ENCODE results near the gene RBM15. TPM values are rescaled to one million over a fixed set of nuclear protein-coding genes. Genes with fewer than 3 reads are reported as not detected.

Gene RBM15
- total and polyA plus RNA-seq, 2 of the 4 experiments (the other 2 are of a cell fraction): 6.3 to 31.7 TPM

GRCh38 chr1:110316735-110317134, 22.4 kb upstream of the RBM15 start:
- Histone ChIP-seq H4K91ac (ENCODE audit: insufficient read depth, low read depth, low read length) (no peak overlapping the region), H3K4me3 (ENCODE audit: insufficient read depth, low read depth, low read length) (no peak overlapping the region), H2BK120ac (ENCODE audit: low read depth, low read length) (no peak overlapping the region), H4K20me1 (ENCODE audit: insufficient read depth, low read length) (no peaks in the 10 kb centered on the region), H3K9me3 (ENCODE audit: control insufficient read depth, insufficient read depth, low read length) (peaks cover 4% of the 10 kb centered on the region; the same call in 1 of the 2 replicates), H3K14ac (replicated peaks; ENCODE audit: low read depth, low read length) (no peak overlapping the region), H2BK5ac (ENCODE audit: low read depth, low read length, poor library complexity, severe bottlenecking) (no peak overlapping the region), H2BK20ac (ENCODE audit: low read depth, low read length) (no peak overlapping the region), H3K4me2 (ENCODE audit: low read depth, low read length) (no peak overlapping the region), H3K56ac (ENCODE audit: extremely low read depth, insufficient read depth, low read length) (no peak overlapping the region), H2AK5ac (ENCODE audit: low read depth, low read length) (no peak overlapping the region), H3K36me3 (ENCODE audit: control insufficient read depth, insufficient read depth, low read length) (no peaks in the 10 kb centered on the region), H3K9ac (ENCODE audit: low read depth, low read length) (no peak overlapping the region), H3K4ac (ENCODE audit: low read depth, low read length) (no peak overlapping the region), H4K8ac (ENCODE audit: low read depth in 2 of 2, low read length in 2 of 2) (no peak overlapping the region), H2AK9ac (replicated peaks; ENCODE audit: low read depth, low read length, poor library complexity) (no peak overlapping the region), H3K23ac (ENCODE audit: low read depth, low read length) (no peak overlapping the region), H3K18ac (ENCODE audit: low read depth, low read length) (no peak overlapping the region), H3K4me1 (ENCODE audit: control insufficient read depth, insufficient read depth, low read length) (no peaks in the 10 kb centered on the region), H2AFZ (replicated peaks; ENCODE audit: low read length, poor library complexity) (no peak overlapping the region), H4K5ac (ENCODE audit: low read depth, low read length) (no peak overlapping the region), H2BK15ac (ENCODE audit: low read depth, low read length) (no peak overlapping the region), H3K27ac (ENCODE audit: insufficient read depth, low read length) (no peak overlapping the region), H3K27me3 (ENCODE audit: control insufficient read depth, insufficient read depth, low read length) (peaks cover 8% of the 10 kb centered on the region), H3K9me1 (ENCODE audit: insufficient read depth, low read length) (no peaks in the 10 kb centered on the region), H3K79me1 (ENCODE audit: low read depth in 1 of 2, low read length in 2 of 2) (no peaks in the 10 kb centered on the region)
- ChIA-PET POLR2A (ENCODE audit: unreplicated experiment) (no interaction called here), CTCF (interaction anchor here (0.9 to 1.0 kb wide), 2 partner anchors 120 to 143 kb away, joined by 3 read pairs; no protein-coding TSS in a partner anchor)
- ATAC-seq (ENCODE audit: low read depth) (no peak), DNase-seq (no peak)
- in situ Hi-C loops (cut with MboI; ENCODE audit: low sequenced_read_pairs) (no loop called here), dilution Hi-C loops (cut with HindIII; ENCODE audit: low sequenced_read_pairs, unreplicated experiment) (no loop called here), intact Hi-C loops (cut with micrococcal nuclease) (loop anchor here (10.0 kb wide), 1 partner anchor 262 kb away; no protein-coding TSS in a partner anchor)
- no TSS peak for BruUV-seq (replicated peaks)
- WGBS, 2 experiments (ENCODE audit: extremely low coverage in 2 of 2, insufficient read length in 1 of 2): no CpG with 5 or more reads among the region's 2 CpGs
- TF ChIP-seq RAD21 (IDR thresholded peaks at IDR 0.05; ENCODE audit: low read length) (no peak), RFX5 (IDR thresholded peaks at IDR 0.05; ENCODE audit: low read depth, low read length) (no peak), NFE2L2 (IDR thresholded peaks at IDR 0.05; ENCODE audit: low read depth, low read length) (no peak), USF2 (IDR thresholded peaks at IDR 0.05; ENCODE audit: low read depth, low read length) (no peak), RCOR1 (IDR thresholded peaks at IDR 0.05; ENCODE audit: insufficient replicate concordance, low read length) (no peak), CEBPB (IDR thresholded peaks at IDR 0.05; ENCODE audit: low read depth, low read length) (no peak), MAFK (IDR thresholded peaks at IDR 0.05; ENCODE audit: low read depth, low read length) (no peak), FOS (IDR thresholded peaks at IDR 0.05; ENCODE audit: low read depth, low read length) (no peak), CHD1 (IDR thresholded peaks at IDR 0.05; ENCODE audit: low read depth, low read length) (no peak), POLR2A (IDR thresholded peaks at IDR 0.05; ENCODE audit: low read depth, low read length) (no peak), MXI1 (IDR thresholded peaks at IDR 0.05; ENCODE audit: borderline replicate concordance, low read depth, low read length) (no peak), BHLHE40 (IDR thresholded peaks at IDR 0.05; ENCODE audit: low read depth, low read length) (no peak)

Measured in IMR-90 (cell line).